A549 treated with RU486 at 1 μM for 4 hours (cell line): ENCODE measurements around the gene PDZK1. TPM values are rescaled to one million over a fixed set of nuclear protein-coding genes. Genes with fewer than 3 reads are reported as not detected.

Experiments
- total RNA-seq: library from RNA; stranded (reverse); fragments of 200-300 nt; extraction: Qiagen RNA extraction; gene quantifications from 5 replicates; pipeline ENCODE4 v1.2.3, GENCODE V29; 2022; ENCODE audit warnings: low read depth

The PDZK1 gene
- 0.62 to 1.2 TPM (median 0.95 TPM) in 5 replicates for total RNA-seq

DNA sequence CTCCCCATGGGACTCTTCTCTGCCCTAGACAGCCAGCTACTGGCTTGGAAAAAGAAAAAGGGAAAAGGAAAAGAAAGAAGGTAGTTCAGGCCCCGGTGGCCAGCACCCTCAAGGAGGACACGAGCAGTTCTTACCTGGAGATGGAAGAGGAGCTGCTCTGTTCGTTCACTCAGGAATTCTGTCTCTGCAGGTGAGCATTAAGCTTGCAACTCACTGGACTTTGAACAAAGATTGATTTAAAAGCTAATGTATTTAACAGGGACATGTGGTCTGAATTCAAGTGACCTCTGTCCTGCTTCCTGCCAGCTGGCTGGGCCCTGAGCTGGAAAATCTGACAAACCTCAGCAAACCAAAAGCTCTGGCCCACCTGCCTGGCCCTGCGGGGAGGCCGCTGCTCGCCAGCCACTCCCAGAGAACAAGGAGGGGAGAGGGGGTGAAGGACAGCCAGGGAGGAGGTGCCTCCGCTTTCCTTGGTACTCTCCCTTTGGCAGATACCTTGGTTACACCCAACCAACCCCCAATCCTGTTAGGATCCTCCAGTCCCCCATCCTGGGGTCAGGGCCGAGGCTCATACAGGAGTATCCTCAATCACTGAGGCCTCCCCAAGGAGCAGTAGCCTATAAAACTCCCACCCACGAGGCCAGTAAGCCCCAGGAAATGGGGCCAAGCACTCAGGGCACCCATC, at the start of gene PDZK1:
Gene PDZK1 (minus strand): TSS at position 186 of the 685 bp plus-strand sequence. CDS start 19,347 bp downstream, outside the sequence.

DNA sequence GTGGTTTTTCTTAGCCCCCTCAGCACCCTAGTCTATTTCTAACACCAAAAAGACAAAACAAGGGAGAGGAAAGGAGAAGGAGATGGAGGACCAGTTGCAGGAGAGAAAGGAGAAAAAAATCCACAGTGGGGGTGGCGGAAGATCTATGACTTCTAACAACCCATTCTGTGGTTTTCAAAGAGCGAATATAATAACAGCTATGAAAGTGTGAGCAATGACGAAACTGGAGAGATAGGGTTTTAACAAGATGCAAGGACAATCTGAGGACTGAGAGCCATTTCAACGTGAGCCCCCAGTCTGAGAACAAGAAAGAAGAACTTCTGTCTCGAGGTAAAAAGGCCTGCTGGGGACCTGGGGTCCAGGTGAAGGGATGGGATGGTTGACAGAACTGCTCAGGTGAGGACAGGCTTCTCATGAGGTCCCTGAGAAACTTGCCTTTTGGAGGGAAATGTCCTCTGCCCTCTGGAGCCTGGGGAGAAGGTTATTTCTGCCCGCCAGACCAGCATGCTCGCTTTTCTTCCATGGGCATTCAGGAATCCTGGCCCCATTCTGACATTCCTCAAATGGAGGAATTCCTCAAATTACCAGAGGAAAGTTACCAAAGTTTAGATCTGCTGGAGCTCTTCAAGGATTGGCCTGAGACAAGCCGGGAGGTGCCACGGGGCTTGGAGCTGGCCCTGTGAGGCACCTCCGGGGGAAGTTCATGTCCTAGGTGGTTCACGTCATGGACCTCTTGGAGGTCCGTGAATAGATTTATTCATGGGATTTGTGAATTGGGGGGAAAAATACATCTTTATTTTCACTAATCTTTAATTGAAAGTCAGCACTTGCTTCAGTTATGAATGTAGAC, 12.3 kb upstream of the PDZK1 start, which contains the start of gene CD160:
Gene CD160 (plus strand): TSS at position 270 of the 850 bp plus-strand sequence. CDS start 8,829 bp downstream, outside the sequence.

Other genes with a start within 250 kb of the PDZK1 start
- 11.7 to 17.5 TPM (median 15.4 TPM) in 5 replicates for gene GPR89A, start 99.4 kb downstream of the PDZK1 start, total RNA-seq
- 0.52 TPM in 1 of 5 replicates, not detected in the others for gene CD160, start 12.1 kb upstream of the PDZK1 start, total RNA-seq
- 9.3 to 11.1 TPM (median 10.9 TPM) in 5 replicates for gene RNF115, start 116.7 kb upstream of the PDZK1 start, total RNA-seq
- 34.2 to 40.4 TPM (median 36.4 TPM) in 5 replicates for gene POLR3C, start 116.8 kb upstream of the PDZK1 start, total RNA-seq
- 5.1 to 6.3 TPM (median 6.1 TPM) in 5 replicates for gene NUDT17, start 138.3 kb upstream of the PDZK1 start, total RNA-seq
- gene PIAS3, start 151.7 kb upstream of the PDZK1 start, total RNA-seq: 20.2 to 26.3 TPM (median 23.6 TPM) in 5 replicates
- not detected in 5 replicates for gene ANKRD35, start 178.5 kb upstream of the PDZK1 start, total RNA-seq
- 0.08 to 0.38 TPM (median 0.21 TPM) in 5 replicates for gene ITGA10, start 202.7 kb upstream of the PDZK1 start, total RNA-seq
- 16.5 to 26.1 TPM (median 24.3 TPM) in 5 replicates for gene PEX11B, start 211.3 kb upstream of the PDZK1 start, total RNA-seq
- 195 to 245 TPM (median 215 TPM) in 5 replicates for gene RBM8A, start 220.1 kb upstream of the PDZK1 start, total RNA-seq